HG03460 (cell line): ENCODE measurements around the gene SLC22A23.

Experiments
- ATAC-seq: cut with Tn5 transposase; IDR thresholded peaks from one replicate; pipeline ENCODE4 v1.9.1; 2021; ENCODE audit not compliant: unreplicated experiment

SLC22A23 gene

DNA sequence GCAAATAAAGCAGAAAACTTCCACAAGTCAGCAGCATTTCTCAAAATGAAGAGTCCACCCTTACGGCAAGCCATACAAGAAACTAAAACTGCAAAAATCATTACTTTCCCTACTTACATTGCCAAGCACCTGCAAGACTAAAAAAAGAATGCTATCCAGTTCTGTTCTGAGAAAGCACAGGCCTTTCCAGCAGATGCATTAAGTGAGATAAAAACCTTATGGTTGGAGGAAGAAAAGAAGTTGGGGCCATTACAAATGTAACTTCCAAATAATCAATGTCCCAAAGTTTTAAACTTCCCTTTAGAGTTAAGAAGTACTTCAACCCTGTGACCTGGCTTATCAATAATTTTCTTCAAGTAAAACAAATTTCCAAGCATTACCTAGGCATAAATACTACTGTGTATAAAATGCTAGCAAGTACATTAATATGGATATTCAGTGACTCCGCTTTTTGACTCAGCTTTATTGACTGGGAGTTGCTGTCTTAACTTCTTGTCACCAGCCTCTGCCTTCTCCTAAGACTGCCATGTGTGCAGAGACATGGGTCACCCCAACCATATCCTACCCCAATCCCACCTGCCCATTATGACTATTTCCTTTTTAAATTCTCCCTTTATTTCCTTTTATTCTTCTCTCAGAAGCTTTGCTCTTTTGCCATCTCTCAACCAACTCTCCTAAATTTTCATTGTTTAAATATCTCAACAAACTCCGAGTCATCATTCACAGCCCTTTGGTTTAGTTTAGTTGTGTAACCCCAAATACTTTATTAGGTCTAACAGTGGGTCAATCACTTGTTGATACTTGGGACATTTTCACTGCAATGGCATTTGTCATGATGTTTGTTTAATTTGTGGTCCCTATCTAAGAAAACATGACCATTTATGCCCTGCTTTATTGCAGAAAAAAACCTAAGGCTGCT is 49.7 kb downstream of the SLC22A23 start:
- no peak for ATAC-seq

GRCh38 chr6:3406362-3406821 is 50.5 kb downstream of the SLC22A23 start:
- no peak for ATAC-seq

- no peak for ATAC-seq
Observed at GRCh38 chr6:3405679-3406078, 51.2 kb downstream of the SLC22A23 start.

DNA sequence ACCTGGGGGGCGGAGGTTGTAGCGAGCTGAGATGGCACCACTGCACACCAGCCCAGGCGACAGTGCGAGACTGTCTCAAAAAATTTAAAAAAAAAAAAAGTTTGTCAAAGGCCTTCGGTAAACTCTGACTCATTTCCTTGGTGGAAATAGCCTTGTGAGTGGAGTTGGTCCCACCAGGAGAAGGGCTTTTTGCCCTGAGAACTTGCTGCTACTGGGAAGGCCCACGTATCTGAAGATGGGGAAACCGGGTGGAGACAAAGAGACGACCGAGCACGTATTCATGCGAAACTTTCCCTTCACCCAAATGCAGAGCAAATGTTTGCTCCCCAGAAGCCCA is 51.7 kb downstream of the SLC22A23 start:
- no peak for ATAC-seq

GRCh38 chr6:3403238-3404173 is 53.3 kb downstream of the SLC22A23 start:
- ATAC-seq: no peak

DNA sequence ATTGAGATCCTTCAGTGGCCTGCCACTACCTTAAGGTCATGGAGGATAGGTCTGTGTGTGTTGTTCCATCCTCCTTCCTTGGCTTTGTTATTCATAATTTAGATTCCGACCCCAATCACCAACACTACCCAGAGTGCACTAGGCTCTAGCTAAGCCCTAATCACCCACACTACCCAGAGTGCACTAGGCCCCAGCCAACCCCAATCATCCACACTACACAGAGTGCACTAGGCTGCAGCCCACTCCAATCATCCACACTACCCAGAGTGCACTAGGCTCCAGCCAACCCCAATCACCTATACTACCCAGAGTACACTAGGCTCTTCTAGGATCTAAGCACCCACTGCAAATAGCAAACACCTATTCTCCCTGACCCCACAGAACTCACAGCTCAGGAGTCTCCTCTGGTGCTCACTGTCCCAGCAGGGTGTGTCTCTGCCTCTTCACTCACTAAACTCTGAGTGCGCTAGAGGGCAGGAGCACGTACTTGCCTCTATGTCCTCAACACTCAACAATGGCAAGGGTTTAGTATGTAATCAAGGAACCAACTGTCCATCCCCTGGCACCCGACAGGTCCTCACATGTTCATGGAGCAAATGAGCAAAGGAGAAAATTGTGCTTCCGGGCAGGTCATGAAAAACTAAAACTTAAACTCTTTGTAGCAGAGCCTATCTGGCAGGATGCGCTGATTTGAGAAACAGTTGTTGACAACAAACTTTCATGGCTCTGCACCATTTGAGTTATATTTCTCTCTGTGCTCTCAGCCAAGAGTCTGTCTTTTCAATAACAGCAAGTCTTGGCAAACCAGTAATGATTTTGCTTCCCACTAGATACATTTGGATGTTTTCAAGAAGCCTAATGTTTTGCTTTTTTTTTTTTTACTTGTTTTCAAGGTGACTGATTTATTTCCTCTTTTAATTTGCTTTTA is 54.3 kb downstream of the SLC22A23 start:
- ATAC-seq: no peak

DNA sequence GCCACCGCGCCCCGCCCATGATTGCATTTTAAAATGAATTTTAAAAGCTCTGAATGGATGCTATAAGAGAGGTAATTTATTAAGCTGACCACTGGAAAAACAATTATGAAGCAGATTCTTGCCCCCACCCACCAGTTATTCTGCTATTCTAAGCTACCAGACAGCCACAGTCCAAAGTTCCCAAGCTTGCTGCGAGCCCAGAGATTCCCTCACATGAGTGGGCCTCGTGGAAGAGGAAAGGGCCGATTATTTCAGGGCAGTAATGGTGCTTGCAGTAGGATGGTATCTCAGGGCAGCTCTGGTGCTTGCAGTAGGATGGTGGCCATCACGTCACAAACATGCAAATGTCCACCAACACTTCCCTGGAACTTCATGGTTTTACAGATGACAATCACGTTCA is 56.7 kb downstream of the SLC22A23 start:
- no peak for ATAC-seq

- no peak for ATAC-seq
Observed at GRCh38 chr6:3398755-3399696, 57.8 kb downstream of the SLC22A23 start.

GRCh38 chr6:3398165-3398562 is 58.7 kb downstream of the SLC22A23 start:
- no peak for ATAC-seq

GRCh38 chr6:3397229-3398164 is 59.4 kb downstream of the SLC22A23 start:
- no peak for ATAC-seq

GRCh38 chr6:3396503-3397180 is 60.2 kb downstream of the SLC22A23 start:
- no peak for ATAC-seq

DNA sequence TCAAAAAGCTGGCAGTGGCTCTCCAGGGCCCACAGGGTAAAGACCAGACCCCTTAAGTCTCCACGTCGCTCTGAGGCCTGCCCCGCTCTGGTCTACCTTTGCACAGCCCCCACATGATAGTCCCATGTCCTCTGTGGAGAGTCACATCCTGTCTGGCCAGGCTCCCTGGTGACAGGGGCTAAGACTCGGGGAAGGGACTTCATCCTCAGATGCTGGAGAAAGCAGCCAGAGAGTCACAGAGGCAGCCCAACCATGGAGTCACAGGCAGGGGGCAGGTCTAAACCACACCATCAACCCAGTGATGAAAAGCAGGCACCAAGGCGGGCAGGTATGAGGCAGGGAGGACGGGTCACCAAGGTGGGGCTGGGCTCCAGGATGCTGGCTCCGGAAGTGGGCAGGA is 62.2 kb downstream of the SLC22A23 start:
- no peak for ATAC-seq

DNA sequence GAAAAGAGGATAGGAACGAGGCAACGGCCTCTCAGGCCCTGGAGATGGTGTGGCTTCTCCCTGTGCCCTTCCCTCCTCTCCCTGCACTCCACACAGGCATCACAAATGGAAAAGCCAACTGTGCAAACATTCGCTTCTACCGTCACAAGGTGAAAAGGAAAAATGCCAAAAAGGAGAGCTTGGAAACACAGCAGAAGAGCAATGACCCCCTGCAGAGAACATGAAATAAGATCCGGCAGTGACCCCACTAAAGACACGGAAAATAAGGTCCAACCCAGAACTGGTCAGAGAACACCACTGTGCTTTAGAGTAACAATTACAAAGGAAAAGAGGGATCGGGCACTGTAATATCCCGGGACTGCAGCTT is 63.0 kb downstream of the SLC22A23 start:
- ATAC-seq: no peak

- ATAC-seq: no peak
Observed at GRCh38 chr6:3392930-3393835, 63.7 kb downstream of the SLC22A23 start.

DNA sequence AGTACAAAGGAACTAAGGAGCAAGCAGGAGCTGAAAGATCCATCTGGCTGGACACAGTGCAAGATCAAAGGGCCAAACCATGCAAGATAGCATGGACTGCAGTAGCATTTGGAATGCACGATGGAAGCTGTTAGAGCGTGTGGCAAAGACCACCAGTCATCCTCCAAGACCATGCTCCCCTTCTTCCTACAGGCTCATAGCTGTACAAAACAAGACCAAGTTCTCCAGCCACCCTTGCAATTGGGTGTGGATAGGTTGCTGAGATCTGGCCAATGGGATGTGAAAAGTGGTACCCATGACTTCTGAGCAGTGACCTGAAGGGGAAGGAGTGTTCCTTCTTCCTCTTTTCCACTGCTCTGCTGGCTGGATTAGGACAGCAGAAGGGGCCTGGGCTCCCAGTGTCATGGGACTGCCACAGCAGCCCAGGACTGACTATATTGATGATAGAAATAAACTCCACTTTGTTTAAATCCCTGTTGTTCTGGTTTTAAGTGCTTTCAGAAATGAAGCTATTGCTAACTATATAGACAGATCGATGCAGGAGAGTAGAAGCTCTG is 64.9 kb downstream of the SLC22A23 start:
- no peak for ATAC-seq

- ATAC-seq: no peak
Observed at GRCh38 chr6:3390698-3391097, 66.2 kb downstream of the SLC22A23 start.
